Sciatic nerve (tissue), 2 donors: ENCODE measurements around the gene PPM1E. TPM values are rescaled to one million over a fixed set of nuclear protein-coding genes. Genes with fewer than 3 reads are reported as not detected.

Experiments used
- ATAC-seq: fragments of 200-7000 bp; cut with Tn5 transposase; one replicate; pipeline ENCODE4 v1.9.1; 2020; ENCODE audit warnings: mild to moderate bottlenecking, moderate library complexity
- DNase-seq: peaks from one replicate; pipeline ENCODE4 v3.0.0-alpha.2; 2020; ENCODE audit warnings: low spot score
- intact Hi-C: fragments of 100-400 bp; cut with DNase I; formaldehyde crosslinking; loops from one replicate; pipeline ENCODE4 v1.14.2; 2022
- total RNA-seq: library from RNA; stranded (reverse); fragmentation: NEBNext Ultra II Directional; extraction: Animal tissue kit (Norgen Biotek cat#: 25700); gene quantifications from one replicate; pipeline ENCODE4 v1.2.1, GENCODE V29; 2021
- donor health status: DM: no; HTN: no; CAD: no.
- donor health status: DM: no; HTN: no; CAD: no.

The PPM1E gene
- total RNA-seq, 1 donor from 2014 or later: 0.22 TPM

GRCh38 chr17:59002848-59003247 is 247.2 kb downstream of the PPM1E start:
- DNase-seq: no peak
- intact Hi-C loops: loop anchor here (5.0 kb wide), 1 partner anchor 481 kb away; no protein-coding TSS in a partner anchor

GRCh38 chr17:59003860-59004259 is 248.2 kb downstream of the PPM1E start:
- no peak for ATAC-seq
- intact Hi-C loops: loop anchor here (5.0 kb wide), 1 partner anchor 482 kb away; no protein-coding TSS in a partner anchor
- no peak for DNase-seq

More at GRCh38 chr17:59002848-59003247, 247.2 kb downstream of the PPM1E start:
- no peak for ATAC-seq

- peak; percentile 84 for ATAC-seq
- intact Hi-C loops: loop anchor here (5.0 kb wide), 1 partner anchor 482 kb away; no protein-coding TSS in a partner anchor
- peak; percentile 77 for DNase-seq
Measured at GRCh38 chr17:59004338-59005111, 248.9 kb downstream of the PPM1E start.

GRCh38 chr17:59007995-59008394 is 252.3 kb downstream of the PPM1E start:
- no peak for DNase-seq
- ATAC-seq: no peak
- intact Hi-C loops: no loop called here

- DNase-seq (no peak), ATAC-seq (no peak)
- intact Hi-C loops: no loop called here
Measured at GRCh38 chr17:59008737-59009136, 253.1 kb downstream of the PPM1E start.

- intact Hi-C loops: no loop called here
- ATAC-seq (no peak), DNase-seq (no peak)
Measured at GRCh38 chr17:59010026-59010425, 254.4 kb downstream of the PPM1E start.

- no peak for ATAC-seq
- intact Hi-C loops: no loop called here
- DNase-seq: no peak
Measured at GRCh38 chr17:59011975-59012374, 256.3 kb downstream of the PPM1E start.

- DNase-seq (no peak), ATAC-seq (no peak)
- intact Hi-C loops: no loop called here
Measured at GRCh38 chr17:59018019-59018418, 262.4 kb downstream of the PPM1E start.

- intact Hi-C loops: no loop called here
- DNase-seq (no peak), ATAC-seq (no peak)
Measured at GRCh38 chr17:59024916-59025315, 269.3 kb downstream of the PPM1E start.

- intact Hi-C loops: no loop called here
Measured at GRCh38 chr17:59026176-59026939, 270.7 kb downstream of the PPM1E start.

GRCh38 chr17:59027750-59028149 is 272.1 kb downstream of the PPM1E start:
- DNase-seq: no peak
- intact Hi-C loops: no loop called here
- no peak for ATAC-seq

More at GRCh38 chr17:59026176-59026939, 270.7 kb downstream of the PPM1E start:
- peak; percentile 87 for ATAC-seq
- DNase-seq: no peak

- ATAC-seq (no peak), DNase-seq (no peak)
- intact Hi-C loops: no loop called here
Measured at GRCh38 chr17:59028328-59028727, 272.7 kb downstream of the PPM1E start.

GRCh38 chr17:59030811-59031210 is 275.2 kb downstream of the PPM1E start:
- intact Hi-C loops: no loop called here
- no peak for ATAC-seq
- no peak for DNase-seq

Other genes with a start within 250 kb of the PPM1E start
- 39.2 TPM for gene MTMR4, start 241.2 kb upstream of the PPM1E start, total RNA-seq
- 0.76 TPM for gene TEX14, start 63.8 kb upstream of the PPM1E start, total RNA-seq
- 27.8 TPM for gene RAD51C, start 63.3 kb upstream of the PPM1E start, total RNA-seq